Measurements from ENCODE around the gene C2orf76. TPM values are rescaled to one million over a fixed set of nuclear protein-coding genes. Genes with fewer than 3 reads are reported as not detected.

The C2orf76 gene
- total RNA-seq, 2 experiments from 2014 or later, result 15.4 to 17.7 TPM

DNA sequence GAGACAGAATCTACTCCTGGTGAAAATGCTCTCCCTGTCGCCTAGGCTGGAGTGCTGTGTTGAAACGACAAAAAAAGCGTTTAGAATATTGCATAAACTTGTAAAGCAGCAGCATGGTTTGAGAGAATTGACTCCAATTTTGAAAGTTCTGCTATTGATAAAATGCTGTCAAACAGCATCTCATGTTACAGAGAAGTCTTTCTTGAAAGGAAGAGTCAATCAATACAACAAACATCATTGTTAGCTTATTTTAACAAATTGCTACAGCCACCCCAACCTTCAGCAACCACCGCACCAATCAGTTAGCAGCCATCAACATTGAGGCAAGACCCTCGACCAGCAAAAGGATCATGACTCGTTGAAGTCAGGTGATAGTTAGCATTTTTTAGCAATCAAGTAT, 6.9 kb downstream of the C2orf76 start:
- H3K9me3 ChIP-seq (ENCODE audit: low read length), result no peaks in the 10 kb centered on the region
- H3K36me3 ChIP-seq (ENCODE audit: insufficient read depth, low read length), result peaks cover 6% of the 10 kb centered on the region; the same call in 1 of the 2 replicates
- ChIA-PET CTCF (ENCODE audit: unreplicated experiment) (no interaction called here), POLR2A (interaction anchor here (1.5 kb wide), 1 partner anchor 9 kb away, joined by 6 read pairs; no protein-coding TSS in a partner anchor)
- no TSS peak for BruUV-seq (replicated peaks)
- H3K79me2 ChIP-seq (ENCODE audit: insufficient read depth, low read depth, low read length), result peaks cover 9% of the 10 kb centered on the region; the same call in 1 of the 2 replicates
- H3K9me2 ChIP-seq (ENCODE audit: insufficient read depth, low read length), result no peaks in the 10 kb centered on the region
- H3K27ac ChIP-seq (ENCODE audit: low read depth, low read length, poor library complexity, severe bottlenecking), result no peak overlapping the region
- H3K4me1 ChIP-seq (ENCODE audit: insufficient read depth, low read length, poor library complexity, severe bottlenecking), result peaks cover 48% of the 10 kb centered on the region
- H2AFZ ChIP-seq (ENCODE audit: low read length), result no peak overlapping the region
- DNase-seq (ENCODE audit: low spot score), result no peak
- H3K4me3 ChIP-seq (ENCODE audit: low read depth, low read length, poor library complexity, severe bottlenecking), result no peak overlapping the region
- no peak overlapping the region for H3K4me2 ChIP-seq (ENCODE audit: low read length)
- no peaks in the 10 kb centered on the region for H4K20me1 ChIP-seq (ENCODE audit: insufficient read depth, low read length)
- no peak for TF ChIP-seq EZH2phosphoT487 (IDR thresholded peaks at IDR 0.05; ENCODE audit: borderline replicate concordance, low read depth, low read length)
- TF ChIP-seq, protein P1, sequence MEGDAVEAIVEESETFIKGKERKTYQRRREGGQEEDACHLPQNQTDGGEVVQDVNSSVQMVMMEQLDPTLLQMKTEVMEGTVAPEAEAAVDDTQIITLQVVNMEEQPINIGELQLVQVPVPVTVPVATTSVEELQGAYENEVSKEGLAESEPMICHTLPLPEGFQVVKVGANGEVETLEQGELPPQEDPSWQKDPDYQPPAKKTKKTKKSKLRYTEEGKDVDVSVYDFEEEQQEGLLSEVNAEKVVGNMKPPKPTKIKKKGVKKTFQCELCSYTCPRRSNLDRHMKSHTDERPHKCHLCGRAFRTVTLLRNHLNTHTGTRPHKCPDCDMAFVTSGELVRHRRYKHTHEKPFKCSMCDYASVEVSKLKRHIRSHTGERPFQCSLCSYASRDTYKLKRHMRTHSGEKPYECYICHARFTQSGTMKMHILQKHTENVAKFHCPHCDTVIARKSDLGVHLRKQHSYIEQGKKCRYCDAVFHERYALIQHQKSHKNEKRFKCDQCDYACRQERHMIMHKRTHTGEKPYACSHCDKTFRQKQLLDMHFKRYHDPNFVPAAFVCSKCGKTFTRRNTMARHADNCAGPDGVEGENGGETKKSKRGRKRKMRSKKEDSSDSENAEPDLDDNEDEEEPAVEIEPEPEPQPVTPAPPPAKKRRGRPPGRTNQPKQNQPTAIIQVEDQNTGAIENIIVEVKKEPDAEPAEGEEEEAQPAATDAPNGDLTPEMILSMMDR (conservative IDR thresholded peaks at IDR 0.05; ENCODE audit: low read length), result no peak
- intact Hi-C loops (cut with micrococcal nuclease; ENCODE audit: unreplicated experiment), result loop anchor here (10.0 kb wide), 1 partner anchor 1305 kb away; no protein-coding TSS in a partner anchor

DNA sequence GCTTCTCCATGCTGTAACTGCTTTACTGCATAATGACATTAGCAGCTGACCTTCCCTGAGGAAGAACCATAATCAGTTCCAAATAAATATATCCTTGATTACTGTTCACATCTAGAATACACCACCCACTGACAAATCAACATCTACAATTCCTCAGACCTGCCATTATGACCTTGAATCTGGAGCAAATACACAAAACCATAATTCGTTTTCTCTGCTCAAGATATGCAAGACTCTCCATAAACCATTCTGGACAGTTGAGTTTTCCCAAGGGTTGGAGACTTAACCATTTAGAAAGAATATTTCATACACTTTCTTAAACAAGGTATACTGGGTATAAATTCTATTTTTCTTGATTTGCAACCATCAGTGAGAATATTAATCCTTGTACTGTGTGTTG, 11.8 kb downstream of the C2orf76 start:
- no peak for DNase-seq (ENCODE audit: low spot score)
- Histone ChIP-seq H4K20me1 (ENCODE audit: insufficient read depth, low read length) (no peaks in the 10 kb centered on the region), H3K9me2 (ENCODE audit: insufficient read depth, low read length) (no peaks in the 10 kb centered on the region), H3K4me1 (ENCODE audit: insufficient read depth, low read length, poor library complexity, severe bottlenecking) (peaks cover 71% of the 10 kb centered on the region), H3K36me3 (ENCODE audit: insufficient read depth, low read length) (no peaks in the 10 kb centered on the region), H3K27ac (ENCODE audit: low read depth, low read length, poor library complexity, severe bottlenecking) (no peak overlapping the region), H3K4me3 (ENCODE audit: low read depth, low read length, poor library complexity, severe bottlenecking) (no peak overlapping the region), H2AFZ (ENCODE audit: low read length) (no peak overlapping the region), H3K9me3 (ENCODE audit: low read length) (peaks cover 11% of the 10 kb centered on the region; the same call in 1 of the 2 replicates), H3K4me2 (ENCODE audit: low read length) (0 out of 2 replicates have a peak overlapping the region, but pooled peaks have one; percentile 5), H3K79me2 (ENCODE audit: insufficient read depth, low read depth, low read length) (peaks cover 3% of the 10 kb centered on the region; the same call in 1 of the 2 replicates)
- BruUV-seq (replicated peaks), result no TSS peak
- no peak for TF ChIP-seq EZH2phosphoT487 (IDR thresholded peaks at IDR 0.05; ENCODE audit: borderline replicate concordance, low read depth, low read length)
- TF ChIP-seq, protein P1 (conservative IDR thresholded peaks at IDR 0.05; ENCODE audit: low read length), result no peak
- intact Hi-C loops (cut with micrococcal nuclease; ENCODE audit: unreplicated experiment), result no loop called here
- CTCF ChIA-PET (ENCODE audit: unreplicated experiment), result no interaction called here
- POLR2A ChIA-PET, result interaction anchor here (0.6 to 10.6 kb wide), 6 partner anchors 11 to 57 kb away, joined by 3 to 124 read pairs (median 3); partner anchors contain the start of genes C2orf76 and DBI

DNA sequence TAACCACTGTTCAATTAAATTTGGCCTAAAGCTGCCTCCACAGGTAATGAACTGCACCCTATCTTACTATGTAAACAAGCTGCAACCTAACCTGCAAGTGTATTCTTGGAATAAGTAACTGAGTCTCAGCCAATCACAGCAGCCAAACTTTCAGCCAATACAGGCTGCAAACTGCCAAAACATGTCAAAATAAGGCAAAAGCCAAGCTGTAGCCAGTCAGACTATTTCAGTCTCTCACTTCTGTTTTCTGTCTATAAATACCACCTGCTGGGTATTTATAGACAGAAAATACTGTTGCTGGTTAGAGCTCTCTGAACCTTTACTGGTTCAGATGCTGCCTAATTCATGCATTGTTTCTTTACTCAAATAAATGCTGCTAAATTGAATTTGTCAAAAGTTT, 14.3 kb downstream of the C2orf76 start:
- ChIA-PET CTCF (ENCODE audit: unreplicated experiment) (interaction anchor here (1.2 to 3.3 kb wide), 3 partner anchors 12 to 40 kb away, joined by 4 to 20 read pairs (median 4); no protein-coding TSS in a partner anchor), POLR2A (interaction anchor here (0.9 to 10.6 kb wide), 9 partner anchors 9 to 41 kb away, joined by 4 to 124 read pairs (median 6); partner anchors contain the start of genes C2orf76 and DBI)
- TF ChIP-seq EZH2phosphoT487 (IDR thresholded peaks at IDR 0.05; ENCODE audit: borderline replicate concordance, low read depth, low read length), result no peak
- TF ChIP-seq, protein P1 (conservative IDR thresholded peaks at IDR 0.05; ENCODE audit: low read length), result no peak
- Histone ChIP-seq H3K79me2 (ENCODE audit: insufficient read depth, low read depth, low read length) (peaks cover 3% of the 10 kb centered on the region; the same call in 1 of the 2 replicates), H2AFZ (ENCODE audit: low read length) (peak overlapping the region; percentile 40; the same call in 1 of the 2 replicates), H3K9me3 (ENCODE audit: low read length) (peaks cover 11% of the 10 kb centered on the region; the same call in 1 of the 2 replicates), H3K9me2 (ENCODE audit: insufficient read depth, low read length) (no peaks in the 10 kb centered on the region), H3K4me1 (ENCODE audit: insufficient read depth, low read length, poor library complexity, severe bottlenecking) (peaks cover 71% of the 10 kb centered on the region), H4K20me1 (ENCODE audit: insufficient read depth, low read length) (no peaks in the 10 kb centered on the region), H3K4me2 (ENCODE audit: low read length) (peak overlapping the region; percentile 59), H3K4me3 (ENCODE audit: low read depth, low read length, poor library complexity, severe bottlenecking) (peak overlapping the region; percentile 32), H3K27ac (ENCODE audit: low read depth, low read length, poor library complexity, severe bottlenecking) (peak overlapping the region; percentile 96), H3K36me3 (ENCODE audit: insufficient read depth, low read length) (no peaks in the 10 kb centered on the region)
- BruUV-seq (replicated peaks), result no TSS peak
- DNase-seq (ENCODE audit: low spot score), result peak; percentile 97
- intact Hi-C loops (cut with micrococcal nuclease; ENCODE audit: unreplicated experiment), result loop anchor here (1.0 kb wide), 1 partner anchor 39 kb away; no protein-coding TSS in a partner anchor
